Smooth muscle cell (in vitro differentiated cells): Measurements from ENCODE around the gene ANAPC16. TPM values are rescaled to one million over a fixed set of nuclear protein-coding genes. Genes with fewer than 3 reads are reported as not detected.

Experiments
- DNase-seq: peaks from one replicate; lab custom pipeline; 2025; ENCODE audit not compliant: unreplicated experiment; lab: John Stamatoyannopoulos, UW
- H2AFZ ChIP-seq: fragments of 200-600 bp; sonication (generic); 2 replicates; pipeline ENCODE4 v1.6.0; 2016; ENCODE audit warnings: antibody characterized with exemption, low read depth, mild to moderate bottlenecking
- H3F3A ChIP-seq: fragments of 200-600 bp; sonication (generic); 2 replicates; pipeline ENCODE4 v1.6.0; 2017; ENCODE audit warnings: antibody characterized with exemption, low read depth
- H3K27ac ChIP-seq: fragments of 200-600 bp; sonication (generic); 2 replicates; pipeline ENCODE4 v1.5.1; 2016; ENCODE audit warnings: low read depth, mild to moderate bottlenecking
- H3K27me3 ChIP-seq: fragments of 200-600 bp; sonication (generic); 2 replicates; pipeline ENCODE4 v1.6.1; 2016; ENCODE audit warnings: low read depth, mild to moderate bottlenecking
- H3K36me3 ChIP-seq: fragments of 200-600 bp; sonication (generic); 2 replicates; pipeline ENCODE4 v1.5.1; 2016; ENCODE audit warnings: low read depth
- H3K4me1 ChIP-seq: fragments of 200-600 bp; sonication (generic); 2 replicates; pipeline ENCODE4 v1.5.1; 2016; ENCODE audit warnings: low read depth
- H3K4me2 ChIP-seq: fragments of 200-600 bp; sonication (generic); 2 replicates; pipeline ENCODE4 v1.6.0; 2016; ENCODE audit warnings: mild to moderate bottlenecking
- H3K4me3 ChIP-seq: fragments of 200-600 bp; sonication (generic); 2 replicates; pipeline ENCODE4 v1.5.1; 2016; ENCODE audit warnings: mild to moderate bottlenecking
- H3K79me2 ChIP-seq: fragments of 200-600 bp; sonication (generic); 2 replicates; pipeline ENCODE4 v1.6.0; 2016; ENCODE audit warnings: low read depth, mild to moderate bottlenecking
- H3K9ac ChIP-seq: fragments of 200-600 bp; sonication (generic); 2 replicates; pipeline ENCODE4 v1.6.0; 2016; ENCODE audit warnings: low read depth
- H3K9me3 ChIP-seq: fragments of 200-600 bp; sonication (generic); replicated peaks from 2 replicates; pipeline ENCODE4 v1.5.1; 2016; ENCODE audit warnings: low read depth
- H4K20me1 ChIP-seq: fragments of 200-600 bp; sonication (generic); 2 replicates; pipeline ENCODE4 v1.6.0; 2016; ENCODE audit warnings: low read depth
- CTCF ChIP-seq: fragments of 200-600 bp; sonication (generic); IDR thresholded peaks from 2 replicates; pipeline ENCODE4 v1.5.1; 2017; ENCODE audit warnings: borderline replicate concordance, mild to moderate bottlenecking, antibody characterized with exemption; ENCODE audit not compliant: insufficient read depth, poor library complexity, severe bottlenecking
- WGBS: methylation state at CpG from one replicate; pipeline ENCODE4 v1.1.7; 2016; ENCODE audit warnings: low lambda C conversion rate; 5-methylcytosine and 5-hydroxymethylcytosine counted together
- polyA plus RNA-seq: library from polyadenylated mRNA; unstranded; fragments of >200 nt; fragmentation: Nextera tagmentation; extraction: Ambion mirVana; gene quantifications from 2 replicates; pipeline ENCODE4 v1.2.1, GENCODE V29; 2016
- total RNA-seq: library from RNA; depleted of rRNA; stranded (reverse); fragments of >200 nt; gene quantifications from 2 replicates; pipeline ENCODE4 v1.2.3, GENCODE V29; 2014

Gene ANAPC16
- total RNA-seq, result 50.8 and 81.8 TPM in 2 replicates
- polyA plus RNA-seq, result 76.4 and 80.8 TPM in 2 replicates

GRCh38 chr10:72215611-72216549 is at the start of gene ANAPC16, which contains the start of gene ASCC1:
ANAPC16 (plus strand) TSS chr10:72216012; CDS start chr10:72223915, 7,903 bp downstream.
ASCC1 (minus strand) TSS chr10:72216276; CDS start chr10:72213298, 2,978 bp downstream.
- Histone ChIP-seq H3K9ac (peak within 1 kb of the TSS; percentile 89), H4K20me1 (no peaks in the 10 kb centered on the region), H3K27me3 (no peaks in the 10 kb centered on the region), H3K27ac (peak within 1 kb of the TSS; percentile 94), H3K36me3 (no peaks in the 10 kb centered on the region), H2AFZ (peak within 1 kb of the TSS; percentile 98), H3K79me2 (peaks cover 62% of the 10 kb centered on the region), H3K4me1 (peaks cover 20% of the 10 kb centered on the region), H3K9me3 (no peaks in the 10 kb centered on the region), H3K4me3 (peak within 1 kb of the TSS; percentile 85), H3K4me2 (peak within 1 kb of the TSS; percentile 96), H3F3A (peaks cover 11% of the 10 kb centered on the region)
- TF ChIP-seq CTCF, result no peak
- peak; percentile 94 for DNase-seq
- under 1% methylated on average over 60 of the region's 64 CpGs for WGBS

- WGBS, result 97% methylated on average over 3 of the region's 3 CpGs
- H2AFZ ChIP-seq, result no peak overlapping the region
Observed at GRCh38 chr10:72167118-72167517, 48.7 kb upstream of the ANAPC16 start.

GRCh38 chr10:72170263-72170662 is 45.5 kb upstream of the ANAPC16 start:
- no peak for TF ChIP-seq CTCF
- H3K27ac ChIP-seq, result no peak overlapping the region
- no peaks in the 10 kb centered on the region for H3K4me1 ChIP-seq
- no peaks in the 10 kb centered on the region for H3F3A ChIP-seq
- no peaks in the 10 kb centered on the region for H4K20me1 ChIP-seq
- no peaks in the 10 kb centered on the region for H3K36me3 ChIP-seq
- DNase-seq, result no peak
- WGBS, result 71% methylated on average over 4 of the region's 4 CpGs
- no peaks in the 10 kb centered on the region for H3K27me3 ChIP-seq
- no peak overlapping the region for H3K9ac ChIP-seq
- no peaks in the 10 kb centered on the region for H3K79me2 ChIP-seq
- no peak overlapping the region for H3K4me3 ChIP-seq
- no peaks in the 10 kb centered on the region for H3K9me3 ChIP-seq
- H3K4me2 ChIP-seq, result no peak overlapping the region
- no peak overlapping the region for H2AFZ ChIP-seq

More at GRCh38 chr10:72167118-72167517, 48.7 kb upstream of the ANAPC16 start:
- H3K4me3 ChIP-seq, result no peak overlapping the region
- H4K20me1 ChIP-seq, result no peaks in the 10 kb centered on the region
- H3K4me2 ChIP-seq, result no peak overlapping the region
- H3F3A ChIP-seq, result no peaks in the 10 kb centered on the region
- H3K9ac ChIP-seq, result no peak overlapping the region
- H3K9me3 ChIP-seq, result no peaks in the 10 kb centered on the region
- H3K27me3 ChIP-seq, result no peaks in the 10 kb centered on the region
- H3K4me1 ChIP-seq, result no peaks in the 10 kb centered on the region
- H3K79me2 ChIP-seq, result no peaks in the 10 kb centered on the region
- no peak for DNase-seq
- TF ChIP-seq CTCF, result no peak
- H3K27ac ChIP-seq, result no peak overlapping the region
- no peaks in the 10 kb centered on the region for H3K36me3 ChIP-seq
